GM19025 (cell line): ENCODE data around the gene ERCC6.

Source experiments
- ATAC-seq: cut with Tn5 transposase; IDR thresholded peaks from one replicate; pipeline ENCODE4 v1.9.1; 2021; ENCODE audit warnings: mild to moderate bottlenecking, low read depth, moderate library complexity; ENCODE audit not compliant: unreplicated experiment

The ERCC6 gene

GRCh38 chr10:49550563-49550962 is 11.6 kb upstream of the ERCC6 start:
- ATAC-seq = no peak

GRCh38 chr10:49549640-49550346 is 10.9 kb upstream of the ERCC6 start:
- ATAC-seq = no peak

- no peak for ATAC-seq
Measured at GRCh38 chr10:49543604-49544003, 4.7 kb upstream of the ERCC6 start.

GRCh38 chr10:49542353-49542752 is 3.4 kb upstream of the ERCC6 start:
- ATAC-seq = no peak

- ATAC-seq = no peak
Measured at GRCh38 chr10:49541762-49542161, 2.8 kb upstream of the ERCC6 start.

GRCh38 chr10:49540056-49540797 is 1.3 kb upstream of the ERCC6 start:
- no peak for ATAC-seq

GRCh38 chr10:49539320-49539885 is 482 bp upstream of the ERCC6 start:
- peak; percentile 2 for ATAC-seq

- peak; percentile 46 for ATAC-seq
Measured at GRCh38 chr10:49534670-49535381, 4.1 kb downstream of the ERCC6 start.

- ATAC-seq = no peak
Measured at GRCh38 chr10:49532461-49532860, 6.5 kb downstream of the ERCC6 start.

GRCh38 chr10:49528977-49529506 is 9.9 kb downstream of the ERCC6 start:
- no peak for ATAC-seq

- no peak for ATAC-seq
Measured at GRCh38 chr10:49527850-49528249, 11.1 kb downstream of the ERCC6 start.

- ATAC-seq = no peak
Measured at GRCh38 chr10:49527061-49527460, 11.9 kb downstream of the ERCC6 start.

- ATAC-seq = no peak
Measured at GRCh38 chr10:49526619-49527018, 12.3 kb downstream of the ERCC6 start.

- no peak for ATAC-seq
Measured at GRCh38 chr10:49524496-49524895, 14.4 kb downstream of the ERCC6 start.

GRCh38 chr10:49523301-49523700 is 15.6 kb downstream of the ERCC6 start:
- no peak for ATAC-seq

- ATAC-seq = no peak
Measured at GRCh38 chr10:49521062-49521461, 17.9 kb downstream of the ERCC6 start.

- no peak for ATAC-seq
Measured at GRCh38 chr10:49520122-49520775, 18.7 kb downstream of the ERCC6 start.

- no peak for ATAC-seq
Measured at GRCh38 chr10:49519717-49520116, 19.2 kb downstream of the ERCC6 start.

GRCh38 chr10:49518982-49519578 is 19.8 kb downstream of the ERCC6 start:
- no peak for ATAC-seq

GRCh38 chr10:49518566-49518965 is 20.4 kb downstream of the ERCC6 start:
- ATAC-seq = no peak
